Measurements from ENCODE around the gene TMEM235.
"Not testable (repeated sequence)": the region's sequence is repeated elsewhere in the genome, so short reads cannot be mapped to it uniquely, and the experiment has no call there.

Gene TMEM235

DNA sequence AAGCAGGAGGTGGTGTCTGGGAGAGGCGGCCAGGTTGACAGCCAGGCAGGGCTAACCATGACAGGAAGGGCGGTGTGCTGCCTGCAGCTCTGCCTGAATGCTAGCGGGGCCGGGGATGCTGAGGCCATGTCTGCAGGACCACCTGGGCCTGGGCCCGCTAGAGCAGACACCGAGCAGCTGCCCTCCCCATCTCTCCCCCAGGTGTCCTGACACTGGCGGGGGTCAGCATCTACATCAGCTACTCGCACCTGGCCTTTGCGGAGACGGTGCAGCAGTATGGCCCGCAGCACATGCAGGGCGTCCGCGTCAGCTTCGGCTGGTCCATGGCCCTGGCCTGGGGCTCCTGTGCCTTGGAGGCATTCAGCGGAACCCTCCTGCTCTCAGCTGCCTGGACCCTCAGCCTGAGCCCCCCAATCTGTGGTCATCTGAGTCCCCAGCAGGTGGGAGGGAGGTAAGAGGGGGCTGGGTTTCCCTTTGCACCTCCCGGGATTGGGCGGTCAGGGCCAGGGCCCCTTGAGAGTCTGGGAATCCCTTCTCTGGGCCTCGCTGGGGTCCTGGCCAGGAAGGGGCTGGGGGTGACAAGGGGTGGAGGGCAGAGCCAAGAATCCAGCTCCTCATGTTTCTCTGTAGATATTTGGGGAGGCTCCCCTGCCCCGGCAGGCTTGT lies 7.5 kb downstream of the TMEM235 start:
- no peak for DNase-seq (ENCODE audit: low spot score)

DNA sequence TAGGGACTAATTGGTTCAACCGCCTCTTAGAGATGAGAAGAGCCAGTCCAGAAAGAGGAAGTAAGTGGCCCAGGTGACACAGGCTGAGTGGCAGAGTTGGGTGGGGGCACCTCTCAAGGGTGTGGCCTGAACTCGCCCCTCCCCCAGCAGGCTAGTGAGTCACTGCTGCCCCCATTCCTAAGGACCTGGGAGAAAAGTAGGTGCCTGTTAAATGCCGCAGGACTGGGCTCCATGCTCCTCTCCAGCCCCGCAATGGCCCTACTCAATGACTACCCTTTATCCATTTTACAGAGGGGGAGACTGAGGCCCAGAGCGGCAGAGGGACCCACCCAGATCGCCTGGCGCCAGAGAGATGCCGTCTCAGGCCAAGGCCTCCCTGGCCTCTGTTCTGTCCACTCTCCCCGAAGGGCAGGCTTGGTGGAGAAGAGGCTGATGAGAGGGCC lies 8.1 kb downstream of the TMEM235 start:
- no peak for DNase-seq (ENCODE audit: low spot score)

DNA sequence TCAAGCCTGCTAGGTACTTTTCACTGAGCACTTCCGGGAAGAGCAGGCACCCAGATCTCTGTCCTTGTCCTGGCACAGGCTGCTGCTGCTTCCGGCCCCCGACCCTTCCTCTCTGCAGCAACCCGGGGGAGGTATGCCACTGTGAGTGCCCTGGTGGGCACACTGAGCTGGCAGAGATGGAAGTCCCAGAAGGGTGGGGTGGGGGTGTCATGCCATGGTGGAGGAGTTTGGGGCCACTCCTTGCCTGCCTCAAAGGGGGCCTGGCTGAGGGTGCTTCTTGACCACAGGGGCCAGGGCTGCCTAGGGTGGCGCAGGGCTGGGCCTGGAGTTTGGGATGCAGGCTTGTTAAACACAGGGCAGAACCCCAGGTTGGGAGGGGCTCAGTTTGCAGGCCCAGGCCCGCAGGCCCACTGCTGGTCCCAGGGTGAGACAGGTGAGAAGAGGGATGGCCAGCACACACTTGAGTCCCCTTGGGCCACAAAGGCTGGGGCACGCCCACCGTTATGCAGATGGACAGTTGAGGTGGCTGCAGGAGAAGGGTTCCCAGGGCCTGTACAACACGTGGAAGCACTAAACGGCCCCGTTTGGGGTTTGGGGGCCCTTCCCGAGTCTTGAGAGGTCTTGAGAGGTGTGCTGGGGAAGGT lies 8.7 kb downstream of the TMEM235 start:
- no peak for DNase-seq (ENCODE audit: low spot score)

DNA sequence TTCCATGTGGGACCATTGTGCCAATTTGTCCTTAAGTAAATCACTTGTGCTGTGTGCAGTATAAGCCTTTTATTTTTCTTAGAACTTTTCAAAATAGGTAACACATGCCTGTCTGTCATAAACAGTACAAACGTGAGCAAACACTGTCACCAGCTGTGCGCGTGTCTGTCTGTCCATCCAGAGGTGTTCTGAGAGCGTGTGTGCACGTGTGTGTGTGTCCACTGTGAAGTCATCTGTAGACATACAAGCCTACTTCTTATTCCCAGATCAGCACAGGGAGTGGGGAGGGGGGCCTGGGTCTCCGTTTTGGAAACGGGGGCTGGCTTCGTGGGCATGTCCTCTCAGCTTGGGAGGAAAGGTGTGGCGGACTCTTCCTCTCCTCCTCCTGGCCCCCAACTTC lies 9.4 kb downstream of the TMEM235 start:
- no peak for DNase-seq (ENCODE audit: low spot score)

DNA sequence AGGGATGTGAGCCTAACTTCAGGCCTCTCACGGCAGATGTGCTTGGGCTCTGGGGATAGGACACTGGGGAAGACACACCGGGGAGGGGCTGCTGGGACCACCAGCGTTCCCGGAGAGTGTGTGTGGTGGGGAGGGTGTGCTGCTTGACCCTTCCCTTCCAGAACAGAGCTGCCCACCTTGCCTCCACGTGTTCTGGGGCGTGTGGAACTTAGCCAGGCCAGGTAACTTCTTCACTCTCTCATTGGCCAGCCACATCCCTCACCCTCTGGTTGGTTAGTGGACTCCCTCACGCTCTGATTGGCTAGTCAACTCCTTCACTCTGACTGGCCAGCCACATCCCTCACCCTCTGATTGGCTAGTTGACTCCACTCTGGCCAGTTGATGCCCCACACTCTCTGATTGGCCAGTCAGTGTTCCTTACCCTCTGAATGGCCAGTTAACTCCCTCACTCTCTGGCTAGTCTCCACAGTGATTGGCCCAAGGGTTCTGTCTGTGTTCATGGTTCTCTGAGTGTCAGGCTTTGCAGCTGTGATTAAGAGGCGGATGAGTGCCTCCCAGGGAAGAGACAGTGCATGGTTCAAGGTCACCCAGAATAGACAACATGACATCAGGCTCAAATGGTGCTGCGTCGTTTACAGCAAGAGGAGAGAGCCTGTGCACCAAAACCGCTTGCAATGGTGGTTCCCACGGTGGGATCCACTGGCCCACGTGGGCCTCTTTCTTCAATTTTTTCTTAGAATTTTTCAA lies 10.0 kb downstream of the TMEM235 start:
- no peak for DNase-seq (ENCODE audit: low spot score)

DNA sequence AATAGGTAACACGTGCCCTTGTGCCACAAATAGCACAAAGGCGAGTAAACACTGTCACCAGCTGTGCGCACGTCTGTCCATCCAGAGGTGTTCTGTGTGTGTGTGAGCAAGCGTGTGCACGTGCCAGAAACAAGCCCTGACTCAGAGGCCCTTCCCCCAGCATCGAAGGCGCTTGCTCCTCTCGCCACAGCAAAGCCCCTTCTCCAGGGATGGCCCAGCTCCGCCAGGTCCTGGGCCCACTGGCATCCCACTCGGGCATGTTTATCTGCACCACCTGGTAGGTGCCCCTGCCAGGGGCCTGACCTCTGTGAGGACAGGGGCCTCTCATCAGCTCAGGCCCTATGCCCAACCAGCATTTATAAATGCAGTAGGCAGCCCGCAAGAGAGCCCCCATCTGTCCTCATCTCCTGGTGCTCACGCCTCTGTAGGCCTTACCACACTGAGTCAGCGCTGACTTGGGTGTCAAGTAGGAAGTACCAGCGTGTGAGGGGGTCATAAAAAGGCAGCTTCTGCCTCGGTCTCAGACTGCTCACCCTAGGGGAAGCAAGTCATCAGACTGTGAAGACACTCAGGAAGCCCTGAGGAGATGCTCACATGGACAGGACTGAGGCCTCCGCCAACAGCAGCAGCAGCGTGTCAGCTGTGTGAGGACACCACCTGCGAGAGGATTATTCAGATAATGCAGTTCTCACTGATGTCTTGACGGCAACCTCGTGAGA lies 10.8 kb downstream of the TMEM235 start:
- DNase-seq (ENCODE audit: low spot score), result no peak

DNA sequence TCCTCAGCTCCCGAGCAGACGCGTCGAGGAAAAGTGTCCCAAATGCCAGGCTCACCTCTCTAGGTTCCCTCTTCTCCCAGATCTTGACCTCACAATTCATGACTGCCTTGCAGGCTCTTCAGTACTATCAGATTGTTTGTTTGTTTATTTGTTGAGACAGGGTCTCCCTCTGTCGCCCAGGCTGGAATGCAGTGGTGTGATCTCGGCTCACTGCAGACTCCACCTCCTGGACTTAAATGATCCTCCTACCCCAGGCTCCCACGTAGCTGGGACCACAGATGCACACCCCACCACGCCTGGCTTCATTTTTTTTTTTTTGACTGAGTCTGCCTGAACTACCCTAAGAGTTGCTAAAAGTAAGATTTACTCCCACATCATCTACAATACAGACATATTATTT lies 15.9 kb downstream of the TMEM235 start:
- no peak for DNase-seq (ENCODE audit: low spot score)

DNA sequence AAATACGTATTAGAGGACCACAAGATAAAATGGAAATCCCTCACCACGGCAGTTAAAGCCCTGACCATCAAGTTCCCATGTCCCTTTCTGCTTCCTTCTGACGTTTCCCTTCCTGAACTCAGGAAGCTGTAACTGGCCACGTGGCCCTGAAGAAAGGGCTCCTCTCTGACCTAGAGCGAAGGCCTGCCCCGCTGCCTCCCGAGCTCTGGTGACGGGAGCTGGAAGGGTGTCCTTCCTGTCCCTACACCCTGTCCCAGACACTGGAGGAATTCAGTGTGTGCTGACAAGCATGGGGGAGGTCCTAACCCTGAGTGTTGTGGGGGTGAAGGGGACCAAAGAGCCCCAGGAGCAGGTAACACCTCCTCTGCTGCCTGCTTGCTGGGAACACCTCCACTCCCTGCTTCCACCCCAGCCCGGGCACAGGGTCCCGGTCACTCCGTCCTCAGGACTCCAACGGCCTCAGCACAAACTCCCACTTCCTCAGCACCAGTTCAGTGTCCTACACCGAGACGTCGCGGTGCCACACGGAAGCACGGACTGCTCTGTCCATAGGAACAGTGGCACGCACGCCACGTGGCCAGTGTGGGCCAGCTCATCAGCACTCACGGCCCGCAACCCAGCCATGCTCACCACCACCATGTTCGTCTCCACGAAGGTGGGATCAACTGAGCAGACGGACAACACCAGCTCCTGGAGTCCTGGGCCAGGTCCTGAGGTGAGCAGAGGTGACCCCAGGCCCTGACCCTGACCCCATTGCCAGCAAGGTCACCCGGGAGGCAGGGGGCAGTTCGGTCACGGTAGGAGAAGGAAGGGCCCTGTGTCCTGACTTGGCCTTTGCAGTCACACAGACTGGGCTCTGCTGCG lies 16.9 kb downstream of the TMEM235 start:
- DNase-seq (ENCODE audit: low spot score), result no peak

DNA sequence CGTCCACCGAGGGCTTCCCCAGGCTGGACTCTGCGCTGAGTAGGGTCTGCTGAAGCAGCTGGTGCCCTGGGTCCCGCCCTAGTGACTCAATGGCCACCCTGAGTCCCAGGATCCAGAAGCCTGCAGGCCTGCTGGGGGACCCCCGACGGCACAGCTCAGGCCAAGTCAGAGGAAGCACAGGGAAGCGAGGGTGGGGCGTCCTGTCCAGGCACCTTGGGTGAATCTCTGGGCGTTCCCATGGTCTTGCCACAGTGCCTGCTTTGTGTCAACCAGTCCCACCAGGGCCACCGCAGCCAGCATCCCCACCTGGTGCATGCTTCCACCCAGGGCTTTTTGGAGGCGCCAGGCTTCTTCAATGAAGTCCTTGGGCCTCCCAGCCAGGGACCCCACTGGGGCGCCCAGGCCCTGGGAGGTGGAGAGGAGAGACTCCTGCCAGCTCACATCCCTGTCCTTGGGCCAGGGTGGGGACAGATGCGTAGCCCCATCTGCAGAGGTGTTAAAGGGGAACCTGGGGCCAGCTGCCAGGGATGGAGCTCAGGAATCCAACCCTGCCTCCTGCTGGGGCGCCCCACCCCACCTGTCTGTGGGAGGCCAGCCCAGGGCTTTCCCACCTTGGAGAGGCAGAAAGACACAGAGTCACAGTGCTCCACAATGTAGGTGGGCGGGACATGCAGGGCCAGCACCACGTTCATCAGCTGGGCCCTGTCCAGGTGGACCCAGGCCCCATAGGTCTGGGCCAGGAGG lies 17.8 kb downstream of the TMEM235 start:
- no peak for DNase-seq (ENCODE audit: low spot score)

DNA sequence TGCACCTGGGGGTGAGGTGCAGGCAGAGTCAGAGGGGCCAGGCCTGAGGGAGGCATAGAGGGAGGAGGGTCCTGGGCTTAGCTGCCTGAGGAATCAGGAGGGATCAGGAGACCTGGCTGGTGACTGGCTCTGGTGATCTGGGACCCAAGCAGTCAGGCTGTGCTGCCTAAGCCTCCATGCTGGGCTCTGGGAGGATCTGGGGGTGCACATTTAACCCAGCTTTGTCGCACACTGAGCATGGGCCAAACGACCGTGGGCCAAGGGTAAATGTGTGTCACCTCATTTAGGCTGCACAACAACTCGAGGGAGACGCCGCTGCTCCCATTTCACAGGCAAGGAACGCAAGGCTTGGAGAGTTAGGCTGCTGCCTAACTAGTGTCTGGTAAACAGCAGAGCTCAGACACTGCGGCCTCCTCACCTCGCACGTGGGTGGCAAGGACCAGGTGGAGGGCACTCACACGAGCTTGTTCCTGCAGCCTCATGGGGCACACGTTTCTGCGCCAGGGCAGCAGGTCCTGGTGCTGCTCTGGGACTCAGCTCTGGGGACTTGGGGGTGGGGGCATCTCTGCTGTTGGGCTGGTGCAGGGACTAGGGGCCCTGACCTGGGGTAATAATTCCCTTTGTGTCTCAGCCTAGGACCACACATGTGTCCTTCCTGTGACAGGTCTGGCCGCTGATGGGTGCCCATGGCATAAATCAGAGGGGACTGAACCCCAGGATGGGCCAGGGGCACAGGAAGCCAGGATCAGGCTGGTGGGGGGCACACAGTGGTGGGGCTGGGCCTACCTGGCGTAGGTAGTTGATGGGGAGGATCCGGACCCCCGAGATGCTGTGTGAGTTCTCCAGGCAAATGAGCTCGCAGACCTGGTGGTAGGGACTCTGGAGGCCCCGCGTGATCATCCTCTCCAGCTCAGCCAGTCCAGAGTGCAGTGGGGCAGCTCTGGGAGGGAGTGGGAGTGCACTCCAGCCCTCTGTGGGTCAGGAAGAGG lies 18.7 kb downstream of the TMEM235 start:
- DNase-seq (ENCODE audit: low spot score), result no peak

DNA sequence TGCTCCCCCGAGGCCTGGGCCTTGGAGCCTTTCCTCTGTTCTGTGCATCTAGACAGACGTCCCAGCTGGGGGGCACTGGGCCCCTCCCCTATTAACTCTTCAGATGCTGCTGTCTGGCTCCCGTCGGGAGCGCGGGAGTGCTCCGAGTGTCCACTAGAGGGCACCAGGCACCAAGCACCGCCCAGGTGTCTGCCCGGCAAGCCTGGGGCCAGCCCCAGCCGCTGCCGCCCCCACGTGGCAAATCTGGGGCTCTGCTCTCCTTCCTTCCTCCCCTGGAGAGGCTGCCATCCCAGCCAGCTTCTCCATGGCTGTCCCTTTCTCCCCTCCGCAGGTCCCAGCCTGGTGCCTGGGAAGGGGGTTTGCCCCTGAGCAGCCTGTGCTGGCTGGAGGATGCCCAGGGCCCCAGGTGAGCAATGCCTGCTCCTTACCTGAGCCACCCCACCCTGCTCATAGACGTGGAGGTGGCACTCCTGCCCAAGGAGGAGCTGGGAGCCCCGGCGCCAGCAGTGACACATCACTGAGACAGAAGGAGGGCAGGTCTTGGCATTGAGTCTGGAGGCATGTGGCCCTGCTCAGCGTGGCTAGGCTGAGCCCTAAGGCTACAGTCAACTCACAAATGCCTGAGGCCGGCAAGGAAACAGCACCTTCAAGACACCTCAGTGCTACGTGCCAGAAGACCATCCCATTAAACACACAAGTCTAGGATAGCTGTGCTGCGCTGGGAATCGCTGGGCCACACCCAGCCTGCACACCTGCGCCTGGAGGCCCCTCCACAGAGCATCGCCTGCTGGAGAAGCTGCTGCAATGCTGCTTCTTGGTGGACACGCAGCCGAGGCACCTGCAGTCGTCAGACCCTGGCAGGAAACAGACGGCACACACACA lies 19.7 kb downstream of the TMEM235 start:
- DNase-seq (ENCODE audit: low spot score), result peak; percentile 87

DNA sequence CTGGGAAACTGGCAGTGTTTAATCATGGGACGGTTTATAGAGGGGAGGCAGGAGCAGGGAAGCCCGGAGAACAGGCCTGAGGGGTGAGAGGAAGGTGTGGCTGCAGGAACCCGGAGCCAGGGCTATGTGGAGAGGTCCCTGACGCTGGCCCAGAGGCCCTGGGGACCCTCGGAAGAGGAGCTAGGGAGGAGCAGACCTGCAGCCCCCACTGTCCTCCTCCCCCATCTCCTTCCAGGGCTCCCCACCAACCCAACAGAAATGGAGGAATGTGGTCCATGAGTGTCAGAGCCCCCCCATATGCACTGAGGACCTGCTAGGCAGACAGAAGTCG lies 20.3 kb downstream of the TMEM235 start:
- no peak for DNase-seq (ENCODE audit: low spot score)

DNA sequence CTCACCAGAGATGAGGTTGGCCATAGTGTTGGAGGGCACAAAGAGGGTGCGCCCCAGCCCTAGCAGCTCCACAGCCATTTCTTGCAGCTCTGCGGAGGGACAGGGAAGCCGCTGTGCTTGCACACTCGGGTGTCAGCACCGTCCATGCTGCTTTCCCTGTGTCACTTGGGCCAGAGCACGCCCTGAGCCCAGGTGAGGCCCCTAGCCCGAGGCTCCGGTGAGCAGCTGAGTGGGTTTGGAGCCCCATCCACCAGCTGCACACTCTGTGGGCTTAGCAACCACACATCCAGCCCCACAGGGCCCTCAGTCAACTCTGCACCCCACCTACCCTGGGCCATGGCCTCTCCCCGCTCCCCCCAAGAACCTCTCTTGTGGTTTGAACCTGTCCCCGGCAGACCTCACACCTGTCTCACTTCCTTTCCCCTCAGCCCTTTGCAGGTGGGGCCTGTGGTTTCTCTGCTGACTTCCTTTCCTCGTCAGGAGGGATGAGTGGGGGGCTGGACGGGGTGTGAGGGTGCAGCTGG lies 20.7 kb downstream of the TMEM235 start:
- DNase-seq (ENCODE audit: low spot score), result no peak

DNA sequence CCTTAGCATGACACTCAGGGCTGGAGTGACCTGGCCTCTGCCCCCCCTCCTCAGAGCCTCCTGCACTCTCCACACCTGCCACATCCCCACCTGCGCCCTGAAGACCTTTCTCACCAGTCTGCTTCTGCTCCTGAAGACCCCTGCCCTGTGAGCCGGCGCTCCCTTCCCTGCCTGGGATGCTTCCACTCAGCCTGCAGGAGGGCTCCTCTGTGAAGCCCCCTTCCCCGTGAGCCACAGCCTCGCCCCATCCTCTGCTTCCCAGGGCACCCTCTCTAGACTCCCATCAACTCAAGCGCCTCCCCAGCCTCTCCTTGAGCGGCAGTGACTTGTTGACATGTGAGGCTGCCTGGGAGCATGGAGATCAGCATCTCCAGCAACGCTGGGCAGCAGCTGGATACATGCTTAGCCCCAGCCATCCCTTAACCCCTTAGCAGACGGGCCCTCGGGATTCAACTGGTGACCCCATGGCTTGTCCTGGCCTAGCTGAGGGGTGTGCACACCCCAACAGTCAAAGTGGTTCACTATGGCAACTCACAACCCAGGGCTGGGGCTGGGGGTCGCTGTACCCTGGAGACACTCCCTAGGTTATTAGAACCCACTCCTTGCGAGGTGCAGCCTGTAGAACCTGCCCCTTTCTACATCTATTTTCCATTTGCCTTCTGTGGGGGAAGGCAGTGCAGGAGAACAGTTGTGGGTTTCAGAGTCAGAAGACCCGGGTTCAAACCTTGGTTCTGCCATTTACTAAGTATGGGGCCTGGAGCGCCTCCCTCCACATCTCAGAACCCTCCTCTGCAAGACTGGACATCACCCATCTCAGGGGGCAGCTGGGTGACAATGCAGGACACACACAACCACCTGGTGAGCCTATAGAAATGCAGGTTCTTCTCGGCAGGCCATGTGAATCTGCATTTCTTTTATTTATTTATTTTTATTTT lies 21.5 kb downstream of the TMEM235 start:
- DNase-seq (ENCODE audit: low spot score), result no peak

DNA sequence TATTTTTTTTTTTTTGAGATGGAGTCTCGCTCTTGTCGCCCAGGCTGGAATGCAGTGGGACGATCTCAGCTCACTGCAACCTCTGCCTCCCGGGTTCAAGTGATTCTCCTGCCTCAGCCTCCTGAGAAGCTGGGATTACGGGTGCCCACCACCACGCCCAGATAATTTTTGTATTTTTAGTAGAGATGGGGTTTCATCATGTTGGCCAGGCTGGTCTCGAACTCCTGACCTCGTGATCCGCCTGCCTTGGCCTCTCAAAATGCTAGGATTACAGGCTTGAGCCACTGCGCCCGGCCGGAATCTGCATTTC lies 22.2 kb downstream of the TMEM235 start:
- not testable (repeated sequence) for DNase-seq (ENCODE audit: low spot score)

DNA sequence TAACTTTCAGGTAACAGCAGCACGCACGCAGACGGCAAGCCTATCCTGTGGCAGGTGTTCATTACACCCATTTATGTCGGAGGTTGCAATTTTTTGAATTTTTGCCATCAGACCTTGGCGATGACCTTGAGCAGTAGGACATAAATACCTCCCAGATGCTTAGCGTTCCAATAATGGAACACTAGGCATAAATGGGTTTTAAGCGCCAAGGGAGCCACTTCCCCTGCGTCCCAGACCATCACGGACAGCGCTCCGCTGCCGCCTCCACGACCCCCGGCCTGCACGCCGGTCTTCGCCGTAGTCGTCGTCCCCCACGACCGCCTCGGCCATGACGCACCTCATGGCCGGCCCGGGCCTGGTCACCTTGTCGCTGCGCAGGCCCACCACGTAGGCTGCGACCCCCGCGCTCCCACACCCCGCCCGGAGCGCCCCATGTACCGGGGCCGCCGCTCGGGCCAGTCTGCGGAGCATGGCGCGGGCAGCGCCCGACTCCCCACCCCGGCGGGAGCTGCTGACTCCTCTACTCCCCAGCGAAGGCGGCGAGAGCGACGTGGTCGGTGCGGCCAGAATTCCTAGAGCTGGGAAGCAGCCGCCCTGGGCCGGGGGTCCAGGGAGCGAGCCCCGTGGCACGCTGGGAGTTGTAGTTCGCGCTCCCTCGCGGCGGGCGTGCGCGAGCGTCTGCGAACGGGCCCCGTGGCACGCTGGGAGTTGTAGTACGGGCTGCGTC lies 22.7 kb downstream of the TMEM235 start:
- peak; percentile 92 for DNase-seq (ENCODE audit: low spot score)
